GM13976 (cell line): Measurements from ENCODE around the gene RAET1L.

Source experiments
- DNase-seq: peaks from one replicate; pipeline ENCODE4 v3.0.0; 2012; ENCODE audit warnings: low spot score
- in situ Hi-C: fragments of 300-500 bp; cut with MboI; formaldehyde crosslinking; loops from one replicate; pipeline ENCODE4 v1.12.0; 2022; ENCODE audit warnings: low sequenced_read_pairs, mixed read lengths, inconsistent platforms; ENCODE audit not compliant: unreplicated experiment
- TF ChIP-seq, protein P1 (sequence below): IDR thresholded peaks from 2 replicates; pipeline ENCODE4 v1.5.1; 2012; ENCODE audit warnings: borderline replicate concordance, mild to moderate bottlenecking; ENCODE audit not compliant: insufficient read depth; ENCODE audit errors: extremely low read depth, missing control alignments, control extremely low read depth

RAET1L gene

DNA sequence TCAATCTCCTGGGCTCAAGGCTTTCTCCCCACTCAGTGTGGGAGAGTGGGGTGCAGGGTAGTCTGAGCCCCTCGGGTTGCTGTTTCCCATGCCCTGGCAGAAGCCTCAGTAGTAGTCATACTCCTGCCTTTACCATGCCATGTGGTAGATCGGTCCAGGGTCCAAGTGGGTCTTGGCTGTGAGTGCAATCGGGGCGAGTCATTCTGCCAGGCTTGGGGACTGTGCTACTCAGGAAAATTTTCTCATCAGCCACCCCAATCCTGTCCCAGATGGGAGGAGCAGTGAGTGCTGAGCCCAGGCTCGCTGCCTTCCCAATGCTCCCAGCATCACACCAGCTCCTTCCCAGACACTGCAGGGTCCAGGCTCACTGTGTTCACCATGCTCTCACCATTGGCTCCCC lies 10.7 kb upstream of the RAET1L start:
- TF ChIP-seq, protein P1, sequence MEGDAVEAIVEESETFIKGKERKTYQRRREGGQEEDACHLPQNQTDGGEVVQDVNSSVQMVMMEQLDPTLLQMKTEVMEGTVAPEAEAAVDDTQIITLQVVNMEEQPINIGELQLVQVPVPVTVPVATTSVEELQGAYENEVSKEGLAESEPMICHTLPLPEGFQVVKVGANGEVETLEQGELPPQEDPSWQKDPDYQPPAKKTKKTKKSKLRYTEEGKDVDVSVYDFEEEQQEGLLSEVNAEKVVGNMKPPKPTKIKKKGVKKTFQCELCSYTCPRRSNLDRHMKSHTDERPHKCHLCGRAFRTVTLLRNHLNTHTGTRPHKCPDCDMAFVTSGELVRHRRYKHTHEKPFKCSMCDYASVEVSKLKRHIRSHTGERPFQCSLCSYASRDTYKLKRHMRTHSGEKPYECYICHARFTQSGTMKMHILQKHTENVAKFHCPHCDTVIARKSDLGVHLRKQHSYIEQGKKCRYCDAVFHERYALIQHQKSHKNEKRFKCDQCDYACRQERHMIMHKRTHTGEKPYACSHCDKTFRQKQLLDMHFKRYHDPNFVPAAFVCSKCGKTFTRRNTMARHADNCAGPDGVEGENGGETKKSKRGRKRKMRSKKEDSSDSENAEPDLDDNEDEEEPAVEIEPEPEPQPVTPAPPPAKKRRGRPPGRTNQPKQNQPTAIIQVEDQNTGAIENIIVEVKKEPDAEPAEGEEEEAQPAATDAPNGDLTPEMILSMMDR, result no peak
- no peak for DNase-seq
- in situ Hi-C loops, result no loop called here

DNA sequence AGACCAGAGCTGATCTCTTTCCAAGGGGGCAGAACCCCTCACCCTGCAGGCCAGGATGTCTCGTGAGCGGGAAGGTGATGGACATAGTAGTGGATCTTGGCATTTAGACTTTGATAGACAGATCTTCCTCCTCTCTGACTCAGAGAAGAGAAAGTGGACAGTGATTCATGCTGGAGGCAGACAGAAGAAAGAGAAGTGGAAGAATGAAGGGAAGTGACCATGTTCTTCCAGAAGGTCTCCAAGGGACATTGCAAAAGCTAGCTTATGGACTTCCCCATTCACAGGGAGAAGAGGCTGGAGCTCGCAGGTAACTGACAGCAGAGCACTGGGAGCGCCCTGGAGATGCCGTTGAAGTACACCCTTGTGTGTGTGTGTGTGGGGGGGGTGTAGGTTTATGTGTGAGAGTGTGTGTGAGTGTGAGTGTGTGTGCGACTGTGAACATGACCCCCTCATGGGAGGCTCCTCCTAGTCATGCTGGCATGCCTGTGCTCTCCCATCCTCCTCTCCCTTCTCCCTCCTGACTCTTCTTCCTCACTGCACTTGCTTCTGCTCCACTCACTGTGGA lies 8.0 kb upstream of the RAET1L start:
- DNase-seq, result no peak
- in situ Hi-C loops, result no loop called here
- TF ChIP-seq, protein P1, result no peak

DNA sequence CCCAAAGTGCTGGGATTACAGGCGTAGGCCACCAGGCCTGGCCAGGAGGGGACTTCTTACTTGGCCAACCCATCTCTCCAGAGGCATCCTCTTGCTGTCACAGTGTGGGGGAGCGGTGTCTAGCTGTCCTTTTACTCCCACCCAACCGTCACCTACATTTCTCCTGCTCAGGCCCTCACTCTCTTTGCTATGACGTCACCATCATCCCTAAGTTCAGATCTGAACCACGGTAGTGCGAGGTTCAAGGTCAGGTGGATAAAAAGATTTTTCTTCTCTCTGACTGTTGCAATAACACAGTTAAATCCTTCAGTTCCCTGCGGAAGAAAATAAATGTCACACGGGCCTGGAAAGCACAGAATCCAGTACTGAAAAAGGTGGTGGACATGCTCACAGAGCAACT lies 7.3 kb upstream of the RAET1L start:
- TF ChIP-seq, protein P1, result no peak
- DNase-seq, result no peak
- in situ Hi-C loops, result no loop called here

DNA sequence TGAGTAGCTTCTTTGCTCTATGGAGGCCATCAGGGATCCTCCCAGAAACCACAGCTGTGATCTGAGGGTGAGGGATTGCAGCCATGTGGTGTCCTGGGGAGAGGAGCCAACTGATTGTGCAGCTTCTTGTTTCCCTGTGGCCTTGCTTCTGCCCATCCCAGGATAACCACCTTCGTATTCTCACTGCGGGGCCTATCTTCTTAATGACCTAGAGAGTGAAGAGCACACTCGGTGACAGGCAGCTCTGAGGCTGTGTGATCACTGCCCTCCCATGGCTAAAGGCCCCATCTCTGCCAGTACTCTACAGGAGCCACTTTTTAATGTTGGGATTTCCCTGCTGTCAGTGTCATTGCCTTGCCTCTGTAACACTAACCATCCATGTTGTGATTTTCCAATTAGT lies 5.3 kb upstream of the RAET1L start:
- no peak for DNase-seq
- in situ Hi-C loops, result no loop called here
- TF ChIP-seq, protein P1, result no peak

DNA sequence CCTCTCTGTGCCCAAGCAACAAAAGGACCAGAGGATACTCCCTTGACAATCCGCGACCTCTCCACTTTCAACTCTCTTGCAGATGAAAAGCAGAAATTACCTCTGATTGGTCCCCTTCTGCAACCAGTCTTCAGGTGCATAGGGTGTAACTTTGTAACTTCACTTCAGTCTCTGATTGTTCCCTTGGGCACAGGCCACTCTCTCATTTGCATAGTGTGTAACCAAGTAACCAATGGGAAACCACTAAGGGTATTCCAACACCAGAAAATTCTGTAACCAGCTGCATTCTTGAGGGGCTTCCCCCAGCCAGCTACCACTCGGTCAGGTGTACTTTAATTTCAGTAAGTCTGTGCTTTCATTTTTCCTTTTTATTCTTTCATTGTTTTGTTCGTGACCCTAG lies 4.4 kb upstream of the RAET1L start:
- TF ChIP-seq, protein P1, result no peak
- DNase-seq, result no peak
- in situ Hi-C loops, result no loop called here

DNA sequence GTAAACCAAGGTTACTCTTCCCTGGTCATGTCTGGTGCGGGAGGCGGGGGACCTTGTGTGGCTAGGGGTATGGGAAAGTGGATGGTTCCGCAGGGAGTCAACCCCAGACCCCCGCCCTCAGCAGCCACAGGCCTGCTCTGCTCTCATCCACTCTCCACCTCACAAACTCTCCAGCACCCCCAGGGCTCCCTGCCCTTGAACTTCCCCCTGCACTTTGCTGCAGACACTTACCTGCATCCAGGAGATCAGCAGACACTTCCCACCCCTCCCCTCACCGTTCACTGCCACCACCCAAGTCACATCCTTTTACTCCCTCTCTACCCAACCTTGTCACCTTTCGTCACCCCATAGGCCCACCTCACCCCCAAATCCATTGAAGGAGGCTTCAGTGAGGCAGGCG lies 3.9 kb upstream of the RAET1L start:
- DNase-seq, result no peak
- in situ Hi-C loops, result no loop called here
- TF ChIP-seq, protein P1, result no peak

DNA sequence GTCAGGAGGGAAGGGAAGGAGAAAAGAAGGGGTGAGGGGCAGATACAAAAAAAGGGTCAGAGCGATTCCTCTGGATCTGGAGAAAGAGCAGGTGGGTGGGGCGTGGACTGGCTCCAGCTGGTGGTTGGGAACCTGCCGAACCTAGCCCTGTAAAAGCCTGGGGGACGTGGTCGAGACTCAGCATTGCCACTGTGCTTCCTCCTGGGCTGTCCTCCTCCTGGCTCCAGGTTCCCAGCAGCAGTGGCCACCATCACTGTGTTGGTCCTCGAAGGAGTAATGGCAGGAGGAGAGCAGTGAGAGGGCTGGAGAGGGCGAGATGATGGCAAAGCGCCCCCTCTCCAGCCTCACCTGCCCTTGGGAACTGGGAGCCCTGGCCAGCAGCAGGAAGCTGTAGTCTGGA lies 3.5 kb upstream of the RAET1L start:
- in situ Hi-C loops, result no loop called here
- no peak for DNase-seq
- TF ChIP-seq, protein P1, result no peak
